HepG2 (cell line): ENCODE measurements around the gene HDGFL3.

Source experiments
- CBX5 ChIP-seq: sonication (generic); formaldehyde crosslinking; IDR thresholded peaks from 2 replicates; pipeline ENCODE4 v1.4.0; 2020; ENCODE audit warnings: missing genetic modification reagents, borderline replicate concordance
- EZH2 ChIP-seq: conservative IDR thresholded peaks from 2 replicates; pipeline ENCODE4 v1.6.1; 2012; ENCODE audit warnings: mild to moderate bottlenecking, low read depth, low read length, moderate library complexity
- FOXJ3 ChIP-seq: sonication (generic); formaldehyde crosslinking; IDR thresholded peaks from 2 replicates; pipeline ENCODE4 v1.4.0; 2020; ENCODE audit warnings: missing genetic modification reagents, mild to moderate bottlenecking, borderline replicate concordance
- FOXK2 ChIP-seq: fragments of 450-650 bp; IDR thresholded peaks from 2 replicates; pipeline ENCODE4 v1.6.1; 2016
- FOXM1 ChIP-seq: sonication (generic); formaldehyde crosslinking; IDR thresholded peaks from 2 replicates; pipeline ENCODE4 v1.5.0; 2020; ENCODE audit warnings: missing genetic modification reagents
- KDM5A ChIP-seq: fragments of 200-600 bp; sonication (generic); IDR thresholded peaks from 2 replicates; pipeline ENCODE4 v1.7.0; 2018; ENCODE audit warnings: antibody characterized with exemption, mild to moderate bottlenecking, low read length, borderline replicate concordance
- MAFK ChIP-seq, 2 experiments: IDR thresholded peaks in 1 of 2; conservative IDR thresholded peaks in 1 of 2; 2 replicates each; pipeline ENCODE4 v1.6.1; 2011; ENCODE audit warnings: improper control_type of control experiment in 2 of 2, low read length in 2 of 2
- TGIF2 ChIP-seq: IDR thresholded peaks from 2 replicates; pipeline ENCODE4 v1.6.1; 2016; ENCODE audit warnings: control low read depth, missing compliant biosample characterization
- ZNF274 ChIP-seq: sonication (generic); formaldehyde crosslinking; IDR thresholded peaks from 2 replicates; pipeline ENCODE4 v1.5.1; 2020; ENCODE audit warnings: mild to moderate bottlenecking, missing genetic modification reagents
- TF ChIP-seq, protein P1 (sequence below): sonication (generic); formaldehyde crosslinking; IDR thresholded peaks from 2 replicates; pipeline ENCODE4 v1.4.0; 2020; ENCODE audit warnings: missing genetic modification reagents
- TF ChIP-seq, protein P2 (sequence below): sonication (generic); formaldehyde crosslinking; IDR thresholded peaks from 2 replicates; pipeline ENCODE4 v1.5.0; 2020; ENCODE audit warnings: mild to moderate bottlenecking, missing genetic modification reagents, moderate library complexity
- TF ChIP-seq, protein P3 (sequence below): conservative IDR thresholded peaks from 2 replicates; pipeline ENCODE4 v1.6.1; 2018; ENCODE audit warnings: missing genetic modification reagents

DNA sequence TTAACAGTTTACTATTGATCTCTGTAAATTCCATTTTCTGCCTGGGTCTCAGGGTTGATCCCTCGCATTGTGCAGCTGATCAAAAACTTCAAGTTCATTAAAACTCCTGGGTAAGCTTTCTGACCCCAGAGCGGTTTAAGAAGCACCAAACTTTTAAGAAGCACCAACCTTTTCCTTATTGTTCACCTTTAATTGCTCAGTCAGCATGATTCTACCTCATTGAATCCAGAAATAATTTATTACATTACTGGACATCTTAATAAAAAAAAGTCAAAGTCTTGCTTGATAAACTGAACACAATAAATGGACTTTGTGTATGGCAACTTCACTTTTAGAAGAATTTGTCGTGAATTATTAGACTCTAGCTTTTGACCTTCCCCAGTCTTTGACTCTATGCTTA is 46.9 kb downstream of the HDGFL3 start:
- TF ChIP-seq FOXJ3 (CRISPR knock-in tag) (no peak), CBX5 (CRISPR knock-in tag) (no peak), TGIF2 (CRISPR knock-in tag) (no peak), EZH2 (no peak), FOXK2 (no peak), MAFK (conservative IDR thresholded peaks at IDR 0.05 in 1 of 2, IDR thresholded peaks at IDR 0.05 in 1 of 2; ENCODE audit: low read length in 2 of 2) (peak; percentile 74 to 75), KDM5A (no peak), ZNF274 (no peak), FOXM1 (no peak)
- TF ChIP-seq, protein P1, sequence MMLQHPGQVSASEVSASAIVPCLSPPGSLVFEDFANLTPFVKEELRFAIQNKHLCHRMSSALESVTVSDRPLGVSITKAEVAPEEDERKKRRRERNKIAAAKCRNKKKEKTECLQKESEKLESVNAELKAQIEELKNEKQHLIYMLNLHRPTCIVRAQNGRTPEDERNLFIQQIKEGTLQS (CRISPR knock-in tag): no peak
- TF ChIP-seq, protein P2, sequence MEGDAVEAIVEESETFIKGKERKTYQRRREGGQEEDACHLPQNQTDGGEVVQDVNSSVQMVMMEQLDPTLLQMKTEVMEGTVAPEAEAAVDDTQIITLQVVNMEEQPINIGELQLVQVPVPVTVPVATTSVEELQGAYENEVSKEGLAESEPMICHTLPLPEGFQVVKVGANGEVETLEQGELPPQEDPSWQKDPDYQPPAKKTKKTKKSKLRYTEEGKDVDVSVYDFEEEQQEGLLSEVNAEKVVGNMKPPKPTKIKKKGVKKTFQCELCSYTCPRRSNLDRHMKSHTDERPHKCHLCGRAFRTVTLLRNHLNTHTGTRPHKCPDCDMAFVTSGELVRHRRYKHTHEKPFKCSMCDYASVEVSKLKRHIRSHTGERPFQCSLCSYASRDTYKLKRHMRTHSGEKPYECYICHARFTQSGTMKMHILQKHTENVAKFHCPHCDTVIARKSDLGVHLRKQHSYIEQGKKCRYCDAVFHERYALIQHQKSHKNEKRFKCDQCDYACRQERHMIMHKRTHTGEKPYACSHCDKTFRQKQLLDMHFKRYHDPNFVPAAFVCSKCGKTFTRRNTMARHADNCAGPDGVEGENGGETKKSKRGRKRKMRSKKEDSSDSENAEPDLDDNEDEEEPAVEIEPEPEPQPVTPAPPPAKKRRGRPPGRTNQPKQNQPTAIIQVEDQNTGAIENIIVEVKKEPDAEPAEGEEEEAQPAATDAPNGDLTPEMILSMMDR: no peak
- TF ChIP-seq, protein P3, sequence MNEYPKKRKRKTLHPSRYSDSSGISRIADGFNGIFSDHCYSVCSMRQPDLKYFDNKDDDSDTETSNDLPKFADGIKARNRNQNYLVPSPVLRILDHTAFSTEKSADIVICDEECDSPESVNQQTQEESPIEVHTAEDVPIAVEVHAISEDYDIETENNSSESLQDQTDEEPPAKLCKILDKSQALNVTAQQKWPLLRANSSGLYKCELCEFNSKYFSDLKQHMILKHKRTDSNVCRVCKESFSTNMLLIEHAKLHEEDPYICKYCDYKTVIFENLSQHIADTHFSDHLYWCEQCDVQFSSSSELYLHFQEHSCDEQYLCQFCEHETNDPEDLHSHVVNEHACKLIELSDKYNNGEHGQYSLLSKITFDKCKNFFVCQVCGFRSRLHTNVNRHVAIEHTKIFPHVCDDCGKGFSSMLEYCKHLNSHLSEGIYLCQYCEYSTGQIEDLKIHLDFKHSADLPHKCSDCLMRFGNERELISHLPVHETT (CRISPR knock-in tag): no peak
